HUDEP-2 (cell line): ENCODE results near the gene FTO.

Experiments used
- DNase-seq, 76 experiments: peaks; one replicate each; lab custom pipeline; 2025; ENCODE audit not compliant: unreplicated experiment in 76 of 76; lab: John Stamatoyannopoulos, UW

The FTO gene

GRCh38 chr16:53708490-53708889, 4.5 kb downstream of the FTO start:
- DNase-seq: no peak

DNA sequence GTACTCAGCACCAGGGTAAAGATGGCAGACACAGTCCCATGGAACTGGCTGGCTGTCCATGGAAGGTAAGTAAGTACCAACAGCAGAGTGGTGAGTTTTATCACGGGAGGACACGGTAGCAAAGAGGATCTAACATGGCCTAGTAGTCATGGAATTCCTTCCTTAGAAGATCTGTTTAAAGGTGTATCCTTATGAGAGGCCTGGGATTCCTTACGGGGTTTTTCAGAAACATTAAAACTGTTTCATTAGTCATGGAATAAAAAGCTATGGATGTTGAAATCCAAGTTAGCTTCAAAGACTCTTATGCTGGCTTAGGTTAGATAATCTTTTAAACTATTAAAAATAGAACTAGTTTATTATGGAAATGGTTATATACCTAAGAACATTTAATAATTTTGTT, 7.4 kb downstream of the FTO start:
- DNase-seq: no peak

DNA sequence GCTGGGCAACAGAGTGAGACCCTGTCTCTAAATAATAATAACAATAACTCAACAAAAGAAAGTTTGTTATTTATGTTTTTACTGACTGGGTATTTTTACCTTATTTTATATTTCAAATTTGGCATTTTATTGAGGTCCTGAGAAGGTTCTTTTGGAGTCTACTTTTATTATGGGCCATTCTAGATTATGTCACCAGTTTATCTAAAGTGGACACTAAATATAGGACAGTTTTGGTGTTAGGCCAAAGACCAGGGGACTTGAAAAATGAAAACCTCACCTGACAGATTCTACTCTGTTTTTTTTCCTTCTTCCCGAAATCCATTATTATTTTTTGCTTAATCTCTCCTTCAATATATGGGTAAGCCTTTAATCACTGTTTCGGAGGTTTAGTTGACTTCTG, 8.1 kb downstream of the FTO start:
- DNase-seq: no peak

DNA sequence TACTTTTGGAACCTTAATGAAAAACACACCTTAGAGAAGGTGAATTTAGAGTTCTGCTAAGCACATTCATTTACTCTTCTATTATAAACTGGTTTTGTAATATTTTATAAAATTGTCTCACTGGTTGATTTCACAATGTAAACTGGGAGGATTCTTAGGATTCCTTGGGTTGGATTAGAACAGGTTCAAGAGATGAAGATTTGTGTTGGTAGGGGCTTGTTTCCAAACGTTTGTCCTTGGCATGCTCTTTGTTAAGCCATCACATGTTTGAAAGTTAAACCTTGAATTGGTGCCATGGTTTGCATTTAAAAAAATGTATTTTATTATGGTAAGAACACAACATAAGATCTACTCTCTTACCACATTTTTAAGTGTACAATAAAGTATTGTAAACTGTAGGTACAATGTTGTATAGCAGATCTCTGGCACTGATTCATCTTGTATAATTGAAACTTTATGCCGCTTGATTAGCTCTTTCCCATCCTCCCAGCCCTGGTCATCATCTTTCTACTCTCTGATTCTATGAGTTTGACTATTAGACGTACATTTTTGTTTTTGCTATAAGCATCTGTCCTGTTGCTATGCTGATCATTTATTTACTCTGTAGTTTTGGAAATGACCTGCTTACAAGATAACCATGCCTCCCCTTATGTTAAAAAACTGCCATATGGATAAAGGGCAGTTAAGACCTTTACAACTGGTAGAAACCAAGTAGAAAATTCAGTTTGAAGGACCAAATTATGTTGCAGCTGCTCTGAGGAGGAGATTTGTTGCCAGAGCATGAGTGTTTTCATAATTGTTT, 9.6 kb downstream of the FTO start:
- DNase-seq: no peak

GRCh38 chr16:53714205-53715022, 10.5 kb downstream of the FTO start:
- no peak for DNase-seq

GRCh38 chr16:53715023-53715384, 11.0 kb downstream of the FTO start:
- no peak for DNase-seq

GRCh38 chr16:53717577-53717976, 13.6 kb downstream of the FTO start:
- no peak for DNase-seq

DNA sequence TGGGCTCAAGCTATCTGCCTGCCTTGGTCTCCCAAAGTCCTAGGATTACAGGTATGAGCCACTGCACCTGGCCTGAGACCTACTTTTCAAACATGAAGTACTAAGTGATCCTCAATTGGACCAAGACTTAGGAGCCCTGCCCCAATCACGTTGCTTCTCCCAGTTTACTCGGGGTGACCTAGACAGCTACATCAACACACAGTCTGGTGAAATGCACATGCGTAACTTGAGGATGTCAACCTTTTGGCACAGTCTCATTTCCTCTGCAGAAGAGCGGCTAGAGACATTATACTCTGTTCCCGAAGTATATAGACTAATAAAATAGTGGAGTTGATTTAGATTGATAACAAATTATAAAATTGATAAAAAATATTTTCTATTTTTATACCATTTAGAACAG, 17.1 kb downstream of the FTO start:
- DNase-seq: no peak

- DNase-seq: no peak
Measured at GRCh38 chr16:53726625-53727024, 22.7 kb downstream of the FTO start.

GRCh38 chr16:53730693-53731092, 26.7 kb downstream of the FTO start:
- no peak for DNase-seq

GRCh38 chr16:53732296-53732929, 28.5 kb downstream of the FTO start:
- DNase-seq: no peak

DNA sequence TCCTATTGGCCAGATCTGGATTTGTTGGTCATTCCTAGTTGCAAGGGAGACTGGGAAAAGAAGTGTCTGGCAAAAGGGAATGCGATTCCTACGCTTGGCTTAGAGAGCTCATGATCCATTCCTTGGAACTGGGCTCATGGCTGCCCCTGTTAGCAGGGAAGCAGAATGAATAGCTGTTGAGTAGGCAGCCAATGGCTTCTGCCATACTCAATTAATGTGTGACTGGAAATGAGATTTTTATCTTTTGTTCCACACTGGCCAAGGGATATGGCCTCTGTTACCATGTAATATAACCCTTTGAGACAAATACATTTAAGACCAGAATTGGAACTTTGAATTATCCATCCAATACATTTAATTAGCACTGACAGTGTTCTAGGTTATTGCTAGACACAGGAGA, 31.0 kb downstream of the FTO start:
- no peak for DNase-seq

DNA sequence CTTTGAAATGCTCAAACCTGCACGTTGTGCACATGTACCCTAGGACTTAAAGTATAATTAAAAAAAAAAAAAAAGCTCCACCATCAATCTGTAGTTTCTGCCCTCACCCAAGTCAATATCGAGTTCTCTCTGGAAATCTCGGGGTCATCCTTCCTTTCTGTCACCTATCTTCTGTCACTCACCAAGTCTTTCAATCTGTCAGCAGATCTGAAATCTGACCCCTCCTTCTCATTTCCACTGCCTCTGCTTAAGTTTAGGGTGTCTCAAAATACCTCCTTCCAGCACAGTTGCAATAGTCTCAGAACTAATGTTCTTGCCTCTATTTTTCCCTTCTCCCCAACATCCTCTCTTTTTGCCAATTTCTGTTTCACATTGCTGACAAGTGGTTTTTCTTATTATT, 32.3 kb downstream of the FTO start:
- no peak for DNase-seq

GRCh38 chr16:53737552-53737951, 33.6 kb downstream of the FTO start:
- DNase-seq: no peak

DNA sequence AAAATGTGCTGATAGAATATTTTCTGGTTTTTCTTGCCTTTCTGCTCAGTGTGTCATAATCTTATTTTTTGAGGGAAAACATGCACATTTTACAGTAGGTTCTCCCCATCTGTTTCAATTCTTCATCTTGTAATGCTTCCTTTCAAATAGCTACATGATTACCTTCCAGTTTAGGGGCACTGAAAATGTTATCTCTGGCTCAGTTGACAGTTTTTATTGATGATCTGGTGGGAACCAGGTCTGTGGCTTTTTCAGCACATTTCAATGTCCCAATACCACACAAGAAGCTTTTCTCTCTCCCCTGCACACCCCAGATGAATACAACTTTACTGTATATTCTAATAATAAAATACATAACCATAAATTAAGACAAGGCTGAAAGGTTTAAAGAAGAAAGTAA, 36.5 kb downstream of the FTO start:
- DNase-seq: no peak

GRCh38 chr16:53740933-53741531, 37.1 kb downstream of the FTO start:
- DNase-seq: no peak

DNA sequence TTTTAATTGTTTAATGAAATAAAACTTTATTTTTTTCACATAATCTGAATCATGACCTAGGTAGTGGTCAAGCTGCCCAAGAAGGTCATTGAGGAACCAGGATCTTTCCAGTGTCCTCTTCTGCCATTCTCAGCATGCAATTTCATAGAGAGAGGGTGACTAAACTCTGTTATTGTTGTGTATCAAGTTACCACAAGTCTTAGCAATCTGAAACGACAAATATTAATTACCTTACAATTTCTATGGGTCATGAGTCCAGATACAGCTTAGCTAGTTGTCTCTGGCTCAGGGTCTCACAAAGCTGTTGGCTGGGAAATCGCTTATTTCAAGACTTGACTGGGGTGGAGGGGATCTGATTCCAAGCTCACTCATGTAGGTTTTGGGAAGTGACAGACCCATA, 37.6 kb downstream of the FTO start:
- no peak for DNase-seq

DNA sequence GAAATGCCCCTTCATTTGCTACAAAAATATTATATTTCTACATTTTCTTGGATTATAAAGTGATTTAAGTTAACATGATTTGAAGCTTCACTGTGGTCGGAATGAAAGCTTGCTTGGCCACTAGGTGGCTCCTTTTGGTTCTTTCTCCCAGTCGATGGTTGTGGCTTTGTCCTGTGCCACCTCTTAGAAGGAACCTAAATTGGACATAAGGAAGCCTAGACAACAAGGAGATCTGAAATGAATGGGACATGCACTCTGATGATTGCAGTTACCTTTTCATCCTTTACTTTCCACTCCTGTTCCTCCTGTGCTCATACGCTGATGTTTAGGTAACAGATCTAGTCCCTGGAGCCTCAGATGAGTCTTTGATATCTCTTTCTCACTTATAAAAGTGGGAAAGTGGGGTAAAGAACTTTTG, 39.2 kb downstream of the FTO start:
- DNase-seq: peak in 8 of 76 experiments; percentile 2 to 35 (median 14)

- DNase-seq: no peak
Measured at GRCh38 chr16:53744449-53744848, 40.5 kb downstream of the FTO start.

DNA sequence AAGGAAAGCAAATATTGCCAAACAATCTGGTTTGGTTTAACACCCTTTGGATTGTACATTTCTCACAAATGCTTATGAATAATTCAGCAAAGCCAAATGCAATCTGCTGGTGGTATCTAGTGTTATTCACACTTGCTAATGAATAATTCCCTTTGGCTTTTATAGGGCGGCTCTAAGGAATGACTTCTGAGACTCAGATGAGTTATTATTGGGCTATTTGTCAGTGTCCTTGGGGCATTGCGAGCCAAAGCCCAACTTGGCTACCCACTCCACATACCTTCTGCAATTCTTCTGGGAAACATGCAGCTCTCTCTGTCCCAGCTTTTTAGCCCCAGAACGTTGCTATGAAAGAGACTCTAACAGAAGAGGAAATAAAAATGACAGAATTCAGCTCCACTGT, 41.1 kb downstream of the FTO start:
- DNase-seq: no peak

DNA sequence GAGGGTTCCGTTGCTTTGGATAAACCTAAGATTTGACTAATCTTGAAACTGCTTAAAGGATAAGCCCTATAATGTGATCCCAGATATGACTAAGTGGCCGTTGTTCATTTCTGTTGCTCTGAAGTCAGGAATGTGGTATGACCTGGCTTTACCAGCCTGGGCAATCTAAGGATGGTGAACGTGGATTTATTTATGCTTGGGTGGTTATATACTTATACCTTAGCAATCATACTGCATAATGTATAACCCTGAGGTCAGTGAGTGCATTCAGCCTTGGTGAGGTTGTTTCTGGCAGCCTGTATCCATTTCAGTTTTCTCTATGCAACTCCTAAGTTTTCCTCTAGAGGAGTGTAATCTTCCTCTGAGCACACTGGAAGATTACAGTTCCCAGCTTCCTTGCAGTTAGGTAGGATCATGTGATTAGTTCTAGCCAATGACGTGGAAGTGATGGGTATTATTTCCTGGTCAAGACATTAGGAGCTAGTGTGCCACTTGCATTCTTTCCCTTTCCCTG, 41.9 kb downstream of the FTO start:
- DNase-seq: no peak
